ENCODE results near the gene ITGAE.

DNA sequence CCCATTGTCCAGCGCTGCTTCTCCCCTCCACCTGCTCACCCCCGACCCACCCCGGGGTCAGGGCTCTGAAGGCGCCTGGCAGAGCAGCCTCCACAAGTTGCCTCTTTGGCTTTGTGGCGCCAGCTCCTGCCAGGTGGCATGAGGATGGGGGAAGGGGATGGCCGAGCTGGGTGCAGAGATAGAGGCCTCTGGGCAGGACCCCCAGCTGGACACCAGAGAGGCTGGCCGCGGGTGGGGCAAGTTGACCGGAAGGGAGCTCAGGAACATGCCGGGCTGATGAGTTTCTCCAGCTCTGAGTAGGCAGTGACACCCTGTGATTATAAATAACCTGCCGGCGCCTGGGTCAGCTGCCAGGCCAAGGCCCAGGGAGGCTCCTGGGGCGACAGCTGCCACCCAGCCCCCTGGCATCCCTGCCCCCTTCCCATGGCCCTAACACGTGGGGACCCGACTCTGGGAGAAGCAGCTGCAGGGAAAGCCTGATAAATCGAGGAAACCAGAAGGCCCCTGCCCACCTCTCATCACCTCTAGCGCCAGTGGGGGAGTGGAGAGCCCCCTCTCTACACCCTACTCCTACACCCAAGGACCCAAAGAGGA lies 105.8 kb downstream of the ITGAE start:
- TF ChIP-seq, protein P1, sequence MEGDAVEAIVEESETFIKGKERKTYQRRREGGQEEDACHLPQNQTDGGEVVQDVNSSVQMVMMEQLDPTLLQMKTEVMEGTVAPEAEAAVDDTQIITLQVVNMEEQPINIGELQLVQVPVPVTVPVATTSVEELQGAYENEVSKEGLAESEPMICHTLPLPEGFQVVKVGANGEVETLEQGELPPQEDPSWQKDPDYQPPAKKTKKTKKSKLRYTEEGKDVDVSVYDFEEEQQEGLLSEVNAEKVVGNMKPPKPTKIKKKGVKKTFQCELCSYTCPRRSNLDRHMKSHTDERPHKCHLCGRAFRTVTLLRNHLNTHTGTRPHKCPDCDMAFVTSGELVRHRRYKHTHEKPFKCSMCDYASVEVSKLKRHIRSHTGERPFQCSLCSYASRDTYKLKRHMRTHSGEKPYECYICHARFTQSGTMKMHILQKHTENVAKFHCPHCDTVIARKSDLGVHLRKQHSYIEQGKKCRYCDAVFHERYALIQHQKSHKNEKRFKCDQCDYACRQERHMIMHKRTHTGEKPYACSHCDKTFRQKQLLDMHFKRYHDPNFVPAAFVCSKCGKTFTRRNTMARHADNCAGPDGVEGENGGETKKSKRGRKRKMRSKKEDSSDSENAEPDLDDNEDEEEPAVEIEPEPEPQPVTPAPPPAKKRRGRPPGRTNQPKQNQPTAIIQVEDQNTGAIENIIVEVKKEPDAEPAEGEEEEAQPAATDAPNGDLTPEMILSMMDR (conservative IDR thresholded peaks at IDR 0.05; ENCODE audit: low read depth, low read length) = no peak
- no peak for TF ChIP-seq EZH2 (IDR thresholded peaks at IDR 0.05; ENCODE audit: borderline replicate concordance, low read depth, low read length, poor library complexity, severe bottlenecking)

All from A673 (cell line).